GM13976 (cell line): ENCODE data around the gene IFI16.

Source experiments
- DNase-seq: peaks from one replicate; pipeline ENCODE4 v3.0.0; 2012; ENCODE audit warnings: low spot score
- in situ Hi-C: fragments of 300-500 bp; cut with MboI; formaldehyde crosslinking; loops from one replicate; pipeline ENCODE4 v1.12.0; 2022; ENCODE audit warnings: low sequenced_read_pairs, mixed read lengths, inconsistent platforms; ENCODE audit not compliant: unreplicated experiment
- TF ChIP-seq, protein P1 (sequence below): IDR thresholded peaks from 2 replicates; pipeline ENCODE4 v1.5.1; 2012; ENCODE audit warnings: borderline replicate concordance, mild to moderate bottlenecking; ENCODE audit not compliant: insufficient read depth; ENCODE audit errors: extremely low read depth, missing control alignments, control extremely low read depth

Gene IFI16

DNA sequence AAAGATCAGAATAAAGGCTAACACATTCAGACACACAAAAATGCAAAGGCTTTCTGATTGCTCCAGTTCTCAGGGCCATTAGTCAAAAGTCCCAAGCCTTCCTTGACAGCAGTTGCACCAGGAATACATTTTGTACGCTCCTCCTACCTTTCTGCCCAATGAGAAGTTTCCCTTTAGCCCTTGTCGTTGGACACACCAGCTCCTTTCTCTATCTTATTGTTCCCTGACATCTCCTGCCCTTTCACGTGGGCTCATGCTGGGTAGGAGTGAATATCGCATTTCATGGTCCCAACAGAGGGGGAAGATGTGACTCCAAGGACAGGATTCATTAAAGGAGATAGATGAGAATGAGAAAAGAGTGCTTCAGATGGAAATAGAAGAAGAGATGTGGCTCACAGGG, 33.5 kb upstream of the IFI16 start:
- no peak for DNase-seq
- TF ChIP-seq, protein P1, sequence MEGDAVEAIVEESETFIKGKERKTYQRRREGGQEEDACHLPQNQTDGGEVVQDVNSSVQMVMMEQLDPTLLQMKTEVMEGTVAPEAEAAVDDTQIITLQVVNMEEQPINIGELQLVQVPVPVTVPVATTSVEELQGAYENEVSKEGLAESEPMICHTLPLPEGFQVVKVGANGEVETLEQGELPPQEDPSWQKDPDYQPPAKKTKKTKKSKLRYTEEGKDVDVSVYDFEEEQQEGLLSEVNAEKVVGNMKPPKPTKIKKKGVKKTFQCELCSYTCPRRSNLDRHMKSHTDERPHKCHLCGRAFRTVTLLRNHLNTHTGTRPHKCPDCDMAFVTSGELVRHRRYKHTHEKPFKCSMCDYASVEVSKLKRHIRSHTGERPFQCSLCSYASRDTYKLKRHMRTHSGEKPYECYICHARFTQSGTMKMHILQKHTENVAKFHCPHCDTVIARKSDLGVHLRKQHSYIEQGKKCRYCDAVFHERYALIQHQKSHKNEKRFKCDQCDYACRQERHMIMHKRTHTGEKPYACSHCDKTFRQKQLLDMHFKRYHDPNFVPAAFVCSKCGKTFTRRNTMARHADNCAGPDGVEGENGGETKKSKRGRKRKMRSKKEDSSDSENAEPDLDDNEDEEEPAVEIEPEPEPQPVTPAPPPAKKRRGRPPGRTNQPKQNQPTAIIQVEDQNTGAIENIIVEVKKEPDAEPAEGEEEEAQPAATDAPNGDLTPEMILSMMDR = no peak
- in situ Hi-C loops = no loop called here

DNA sequence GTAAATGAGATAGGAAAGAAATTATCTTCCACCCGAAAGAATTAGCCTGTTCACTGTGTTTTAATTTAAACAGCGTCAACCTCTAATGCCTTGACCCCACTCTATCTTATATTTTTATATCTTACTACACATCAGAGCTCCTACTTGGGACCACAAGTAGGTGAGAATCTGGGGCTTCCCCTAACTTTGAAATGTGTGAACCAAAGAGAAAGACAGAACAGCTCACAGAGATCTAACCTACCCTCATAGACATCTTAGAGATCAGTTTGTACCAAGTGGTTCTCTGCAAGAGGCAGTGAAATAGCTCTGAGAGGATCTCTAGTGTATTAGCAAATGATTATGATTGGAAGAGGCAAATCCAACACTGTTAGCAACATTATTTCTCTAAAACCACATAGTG, 31.0 kb upstream of the IFI16 start:
- TF ChIP-seq, protein P1 = no peak
- in situ Hi-C loops = no loop called here
- DNase-seq = no peak

DNA sequence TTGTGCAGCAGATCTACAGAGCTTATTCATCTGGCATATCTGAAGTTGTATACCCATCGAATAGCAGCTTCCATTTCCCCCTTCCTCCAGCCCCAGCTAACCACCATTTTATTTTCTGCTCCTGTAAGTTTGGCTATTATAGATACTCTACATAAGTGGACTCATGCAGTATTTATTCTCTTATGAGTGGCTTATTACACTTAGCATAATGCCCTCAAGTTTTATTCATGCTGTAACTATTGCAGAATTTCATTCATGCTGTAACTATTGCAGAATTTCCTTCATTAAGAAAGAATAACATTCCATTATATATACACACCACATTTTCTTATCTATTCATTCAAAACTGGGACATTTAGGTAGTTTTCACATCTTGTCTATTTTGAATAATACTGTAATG, 30.5 kb upstream of the IFI16 start:
- in situ Hi-C loops = no loop called here
- DNase-seq = no peak
- TF ChIP-seq, protein P1 = no peak

DNA sequence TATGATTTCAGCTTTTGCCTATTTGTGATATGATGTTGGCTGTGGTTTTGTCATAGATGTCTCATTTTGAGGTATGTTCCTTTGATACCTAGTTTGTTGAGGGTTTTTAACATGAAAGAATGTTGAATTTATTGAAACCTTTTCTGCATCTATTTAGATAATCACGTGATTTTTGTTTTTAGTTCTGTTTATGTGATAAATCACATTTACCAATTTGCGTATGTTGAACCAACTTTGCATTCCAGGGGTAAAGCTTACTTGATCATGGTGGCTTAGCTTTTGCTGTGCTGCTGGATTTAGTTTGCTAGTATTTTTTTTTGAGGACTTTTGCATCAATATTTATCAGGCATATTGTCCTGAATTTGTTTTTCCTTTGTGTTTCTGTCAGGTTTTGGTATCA, 26.5 kb upstream of the IFI16 start:
- TF ChIP-seq, protein P1 = no peak
- in situ Hi-C loops = no loop called here
- DNase-seq = no peak

DNA sequence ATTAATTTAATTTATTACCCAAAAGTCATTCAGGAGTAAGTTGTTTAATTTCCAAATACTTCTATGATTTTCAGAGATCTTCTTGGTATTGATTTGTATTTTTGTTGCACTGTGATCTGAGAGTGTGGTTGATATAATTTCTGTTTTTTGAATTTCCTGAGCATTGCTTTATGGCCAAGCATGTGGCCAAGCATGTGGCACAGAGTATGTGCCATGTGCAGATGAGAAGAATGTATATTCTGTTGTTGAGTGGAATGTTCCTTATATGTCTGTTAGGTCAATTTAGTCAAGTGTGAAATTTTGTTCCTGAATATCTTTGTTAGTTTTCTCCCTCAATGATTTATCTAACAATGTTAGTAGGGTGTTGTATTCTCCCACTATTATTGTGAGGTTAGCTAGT, 25.3 kb upstream of the IFI16 start:
- in situ Hi-C loops = no loop called here
- no peak for DNase-seq
- TF ChIP-seq, protein P1 = no peak

DNA sequence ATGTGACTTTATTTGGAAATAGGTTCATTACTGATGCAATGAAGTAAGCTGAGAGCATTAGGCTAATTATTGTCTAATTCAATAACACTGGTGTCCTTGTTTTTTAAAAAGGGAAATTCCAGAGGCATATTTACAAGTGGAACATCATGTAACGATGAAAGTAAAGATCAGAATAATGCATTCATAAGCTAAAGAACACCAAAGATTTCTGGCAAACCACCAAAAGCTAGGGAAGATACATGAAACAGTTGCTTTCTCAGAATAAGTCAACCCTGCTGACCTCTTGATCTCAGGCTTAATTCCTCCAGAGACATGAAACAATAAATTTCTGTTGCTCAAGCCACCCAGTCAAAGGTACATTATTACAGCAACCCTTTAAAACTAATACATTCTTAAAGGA, 20.3 kb upstream of the IFI16 start:
- DNase-seq = no peak
- TF ChIP-seq, protein P1 = no peak
- in situ Hi-C loops = no loop called here
